Karpas-422 (cell line): ENCODE results near the gene DNM2. TPM values are rescaled to one million over a fixed set of nuclear protein-coding genes. Genes with fewer than 3 reads are reported as not detected.

Source experiments
- DNase-seq: peaks from one replicate; pipeline ENCODE4 v3.0.0-alpha.2; 2015
- H2AFZ ChIP-seq: fragments of 200-600 bp; sonication (generic); 2 replicates; pipeline ENCODE4 v1.6.1; 2014; ENCODE audit warnings: antibody characterized with exemption, low read length, mixed read lengths
- H3K27ac ChIP-seq: fragments of 200-600 bp; sonication (generic); 2 replicates; pipeline ENCODE4 v1.5.1; 2014; ENCODE audit warnings: mild to moderate bottlenecking, low read length, moderate library complexity
- H3K27me3 ChIP-seq: fragments of 200-600 bp; sonication (generic); 2 replicates; pipeline ENCODE4 v1.6.1; 2014; ENCODE audit warnings: low read length, mixed read lengths
- H3K36me3 ChIP-seq: fragments of 200-600 bp; sonication (generic); 2 replicates; pipeline ENCODE4 v1.6.1; 2014; ENCODE audit warnings: low read length, mixed read lengths; ENCODE audit not compliant: insufficient read depth
- H3K4me1 ChIP-seq: fragments of 200-600 bp; sonication (generic); 2 replicates; pipeline ENCODE4 v1.6.1; 2014; ENCODE audit warnings: mild to moderate bottlenecking, low read length, mixed read lengths
- H3K4me2 ChIP-seq: fragments of 200-600 bp; sonication (generic); 2 replicates; pipeline ENCODE4 v1.6.1; 2014; ENCODE audit warnings: low read length, low read depth, mild to moderate bottlenecking; ENCODE audit not compliant: poor library complexity, severe bottlenecking
- H3K4me3 ChIP-seq: fragments of 200-600 bp; sonication (generic); 2 replicates; pipeline ENCODE4 v1.5.1; 2014; ENCODE audit warnings: mild to moderate bottlenecking, antibody characterized with exemption, low read length, mixed read lengths
- H3K79me2 ChIP-seq: fragments of 200-600 bp; sonication (generic); 2 replicates; pipeline ENCODE4 v1.6.1; 2014; ENCODE audit warnings: mild to moderate bottlenecking, low read length, mixed read lengths
- H3K9ac ChIP-seq: fragments of 200-600 bp; sonication (generic); 2 replicates; pipeline ENCODE4 v1.6.0; 2014; ENCODE audit warnings: low read length
- H3K9me2 ChIP-seq: fragments of 200-600 bp; sonication (generic), shearing (Covaris generic); replicated peaks from 2 replicates; pipeline ENCODE4 v1.6.0; 2014; ENCODE audit warnings: mild to moderate bottlenecking, low read length, moderate library complexity; ENCODE audit not compliant: insufficient read depth
- H3K9me3 ChIP-seq: fragments of 300-700, 200-600 bp; sonication (generic); 2 replicates; pipeline ENCODE4 v1.6.1; 2014; ENCODE audit warnings: low read length, mixed read lengths
- H4K20me1 ChIP-seq: fragments of 200-600 bp; sonication (generic); 2 replicates; pipeline ENCODE4 v1.6.1; 2014; ENCODE audit warnings: mild to moderate bottlenecking, antibody characterized with exemption, low read length, low read depth; ENCODE audit not compliant: insufficient read depth
- total RNA-seq: library from RNA; depleted of rRNA; stranded (reverse); fragments of >200 nt; shearing (Covaris generic); gene quantifications from 2 replicates; pipeline ENCODE4 v1.2.3, GENCODE V29; 2014; ENCODE audit warnings: low replicate concordance

Gene DNM2
- total RNA-seq, 1 experiment from 2014 or later: 91.1 TPM

GRCh38 chr19:10712045-10712444 lies 5.8 kb upstream of the DNM2 start:
- no peaks in the 10 kb centered on the region for H3K9me3 ChIP-seq
- H2AFZ ChIP-seq: no peak overlapping the region
- H3K4me3 ChIP-seq: no peak overlapping the region
- no peaks in the 10 kb centered on the region for H3K36me3 ChIP-seq
- H3K9me2 ChIP-seq: no peaks in the 10 kb centered on the region
- H3K27me3 ChIP-seq: no peaks in the 10 kb centered on the region
- no peak overlapping the region for H3K27ac ChIP-seq
- no peaks in the 10 kb centered on the region for H3K79me2 ChIP-seq
- H3K9ac ChIP-seq: no peak overlapping the region
- H4K20me1 ChIP-seq: no peaks in the 10 kb centered on the region
- no peak overlapping the region for H3K4me2 ChIP-seq
- no peak for DNase-seq
- H3K4me1 ChIP-seq: peaks cover under 1% of the 10 kb centered on the region; the same call in 1 of the 2 replicates

DNA sequence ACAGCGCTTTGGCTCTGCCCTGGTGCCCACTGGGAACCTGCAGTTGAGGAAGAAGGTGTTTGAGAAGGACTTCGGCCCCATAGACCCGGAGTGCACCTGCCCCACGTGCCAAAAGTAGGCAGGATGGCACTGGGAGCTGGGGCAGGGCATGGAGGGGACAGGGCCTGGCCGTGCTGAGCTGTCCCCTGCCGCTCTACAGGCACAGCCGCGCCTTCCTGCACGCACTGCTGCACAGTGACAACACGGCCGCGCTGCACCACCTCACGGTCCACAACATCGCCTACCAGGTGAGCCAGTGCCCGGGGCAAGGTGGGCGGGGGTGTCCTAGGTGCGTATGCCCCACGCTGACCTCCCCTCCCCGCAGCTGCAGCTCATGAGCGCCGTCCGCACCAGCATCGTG lies 5.1 kb upstream of the DNM2 start:
- DNase-seq: no peak
- no peaks in the 10 kb centered on the region for H3K9me3 ChIP-seq
- no peaks in the 10 kb centered on the region for H3K79me2 ChIP-seq
- H3K36me3 ChIP-seq: no peaks in the 10 kb centered on the region
- H3K4me2 ChIP-seq: no peak overlapping the region
- no peak overlapping the region for H3K9ac ChIP-seq
- no peaks in the 10 kb centered on the region for H3K9me2 ChIP-seq
- H3K4me3 ChIP-seq: no peak overlapping the region
- H4K20me1 ChIP-seq: no peaks in the 10 kb centered on the region
- H3K4me1 ChIP-seq: peaks cover 2% of the 10 kb centered on the region; the same call in 1 of the 2 replicates
- no peak overlapping the region for H3K27ac ChIP-seq
- no peak overlapping the region for H2AFZ ChIP-seq
- no peaks in the 10 kb centered on the region for H3K27me3 ChIP-seq

DNA sequence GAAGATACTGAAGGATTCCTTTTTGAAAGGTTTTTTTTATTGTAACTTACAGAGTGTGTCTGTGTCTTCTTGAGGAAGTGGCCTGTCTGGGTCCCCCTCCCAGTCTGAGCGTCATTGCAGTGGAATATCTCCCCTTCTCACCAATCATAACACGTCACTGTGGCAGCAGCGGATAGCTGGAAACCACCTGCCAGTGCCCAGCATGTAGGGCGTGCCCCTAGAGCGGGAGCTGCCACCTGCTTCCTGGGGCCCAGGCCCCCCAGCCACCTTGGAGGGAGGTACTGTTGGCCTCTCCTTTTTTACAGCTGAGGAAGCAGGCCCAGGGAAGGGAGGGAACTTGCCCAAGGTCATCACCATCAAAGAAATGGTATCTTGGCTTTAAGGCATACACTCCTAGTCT lies 4.6 kb upstream of the DNM2 start:
- Histone ChIP-seq H2AFZ (no peak overlapping the region), H3K9ac (no peak overlapping the region), H3K36me3 (no peaks in the 10 kb centered on the region), H3K27me3 (no peaks in the 10 kb centered on the region), H3K9me3 (no peaks in the 10 kb centered on the region), H3K27ac (no peak overlapping the region), H3K4me1 (peaks cover 2% of the 10 kb centered on the region; the same call in 1 of the 2 replicates), H3K4me2 (no peak overlapping the region), H3K4me3 (no peak overlapping the region), H3K9me2 (no peaks in the 10 kb centered on the region), H3K79me2 (peaks cover 4% of the 10 kb centered on the region), H4K20me1 (no peaks in the 10 kb centered on the region; the same call in 1 of the 2 replicates)
- DNase-seq: no peak

DNA sequence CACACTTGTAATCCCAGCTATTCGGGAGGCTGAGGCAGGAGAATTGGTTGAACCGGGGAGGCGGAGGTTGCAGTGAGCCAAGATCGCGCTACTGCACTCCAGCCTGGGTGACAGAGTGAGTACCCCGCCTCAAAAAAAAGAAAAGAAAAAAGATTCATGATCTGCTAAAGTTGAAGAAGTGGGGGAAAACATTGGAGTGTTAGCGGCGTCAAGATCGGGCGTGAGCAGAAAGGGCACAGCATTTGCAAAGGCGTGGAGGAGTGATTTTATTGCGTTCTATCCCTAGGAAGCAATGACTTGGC lies 874 bp upstream of the DNM2 start:
- Histone ChIP-seq H3K79me2 (peaks cover 40% of the 10 kb centered on the region), H3K4me3 (no peak overlapping the region), H2AFZ (no peak overlapping the region), H4K20me1 (peaks cover 32% of the 10 kb centered on the region), H3K4me2 (peak overlapping the region; percentile 21), H3K4me1 (peaks cover 13% of the 10 kb centered on the region), H3K9me3 (no peaks in the 10 kb centered on the region), H3K27ac (no peak overlapping the region), H3K36me3 (0 out of 2 replicates have a peak, but pooled peaks cover 5% of the 10 kb centered on the region), H3K9ac (no peak overlapping the region), H3K27me3 (no peaks in the 10 kb centered on the region), H3K9me2 (no peaks in the 10 kb centered on the region)
- no peak for DNase-seq

DNA sequence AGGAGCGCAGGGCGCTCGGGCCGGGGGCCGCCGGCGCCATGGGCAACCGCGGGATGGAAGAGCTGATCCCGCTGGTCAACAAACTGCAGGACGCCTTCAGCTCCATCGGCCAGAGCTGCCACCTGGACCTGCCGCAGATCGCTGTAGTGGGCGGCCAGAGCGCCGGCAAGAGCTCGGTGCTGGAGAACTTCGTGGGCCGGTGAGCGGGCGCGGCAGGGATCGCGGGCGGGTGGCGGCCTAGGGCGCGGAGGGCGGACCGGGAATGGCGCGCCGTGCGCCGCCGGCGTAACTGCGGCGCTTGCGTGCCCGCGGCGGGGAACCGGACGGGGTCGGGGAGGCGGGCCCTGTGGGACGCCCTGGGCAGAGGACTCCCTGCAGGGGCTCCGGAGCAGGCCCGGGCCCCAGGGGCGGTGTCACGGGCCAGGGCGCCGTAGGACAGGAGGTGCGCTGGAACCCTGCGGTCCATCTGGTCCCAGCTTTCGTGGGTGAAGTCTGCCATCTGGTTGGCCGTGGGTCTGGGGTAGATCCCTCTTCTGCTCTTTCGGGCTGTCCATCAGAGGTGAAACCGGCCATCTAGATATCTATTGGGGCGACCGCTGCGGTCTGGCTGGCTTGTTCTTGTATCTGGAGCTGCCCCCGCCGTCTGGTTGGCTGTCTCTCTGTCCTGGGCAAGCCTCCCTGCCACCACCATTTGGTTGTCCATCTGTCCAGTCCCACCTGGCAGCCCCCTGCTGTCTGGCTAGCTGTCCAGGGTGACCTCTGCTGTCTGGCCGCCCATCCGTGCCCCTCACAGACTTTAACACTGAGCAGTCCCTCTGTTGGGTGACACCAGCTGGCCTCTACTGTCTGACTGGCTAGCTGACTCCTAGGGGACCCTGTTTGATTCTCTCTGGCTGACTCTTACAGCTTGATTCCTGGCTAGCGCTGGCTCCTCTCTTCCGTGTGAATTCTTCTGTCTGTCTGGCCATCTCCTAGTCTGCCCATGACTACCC lies 622 bp downstream of the DNM2 start:
- peak overlapping the region; percentile 93 for H3K9ac ChIP-seq
- peak overlapping the region; percentile 59 for H3K27ac ChIP-seq
- DNase-seq: peak; percentile 75
- H2AFZ ChIP-seq: no peak overlapping the region
- 0 out of 2 replicates have a peak, but pooled peaks cover 5% of the 10 kb centered on the region for H3K36me3 ChIP-seq
- H3K4me3 ChIP-seq: peak overlapping the region; percentile 89
- H3K4me2 ChIP-seq: peak overlapping the region; percentile 77
- no peaks in the 10 kb centered on the region for H3K9me3 ChIP-seq
- H3K4me1 ChIP-seq: peaks cover 13% of the 10 kb centered on the region
- H4K20me1 ChIP-seq: peaks cover 39% of the 10 kb centered on the region
- H3K9me2 ChIP-seq: no peaks in the 10 kb centered on the region
- no peaks in the 10 kb centered on the region for H3K27me3 ChIP-seq
- H3K79me2 ChIP-seq: peaks cover 55% of the 10 kb centered on the region

GRCh38 chr19:10719466-10719961 lies 1.6 kb downstream of the DNM2 start:
- H3K36me3 ChIP-seq: 0 out of 2 replicates have a peak, but pooled peaks cover 5% of the 10 kb centered on the region
- no peaks in the 10 kb centered on the region for H3K9me2 ChIP-seq
- no peaks in the 10 kb centered on the region for H3K9me3 ChIP-seq
- H3K9ac ChIP-seq: peak overlapping the region; percentile 93
- no peak overlapping the region for H3K27ac ChIP-seq
- H4K20me1 ChIP-seq: peaks cover 42% of the 10 kb centered on the region
- H3K79me2 ChIP-seq: peaks cover 64% of the 10 kb centered on the region
- no peak overlapping the region for H2AFZ ChIP-seq
- H3K4me1 ChIP-seq: peaks cover 13% of the 10 kb centered on the region
- H3K4me2 ChIP-seq: peak overlapping the region; percentile 77
- no peak for DNase-seq
- H3K27me3 ChIP-seq: no peaks in the 10 kb centered on the region
- H3K4me3 ChIP-seq: peak overlapping the region; percentile 89

DNA sequence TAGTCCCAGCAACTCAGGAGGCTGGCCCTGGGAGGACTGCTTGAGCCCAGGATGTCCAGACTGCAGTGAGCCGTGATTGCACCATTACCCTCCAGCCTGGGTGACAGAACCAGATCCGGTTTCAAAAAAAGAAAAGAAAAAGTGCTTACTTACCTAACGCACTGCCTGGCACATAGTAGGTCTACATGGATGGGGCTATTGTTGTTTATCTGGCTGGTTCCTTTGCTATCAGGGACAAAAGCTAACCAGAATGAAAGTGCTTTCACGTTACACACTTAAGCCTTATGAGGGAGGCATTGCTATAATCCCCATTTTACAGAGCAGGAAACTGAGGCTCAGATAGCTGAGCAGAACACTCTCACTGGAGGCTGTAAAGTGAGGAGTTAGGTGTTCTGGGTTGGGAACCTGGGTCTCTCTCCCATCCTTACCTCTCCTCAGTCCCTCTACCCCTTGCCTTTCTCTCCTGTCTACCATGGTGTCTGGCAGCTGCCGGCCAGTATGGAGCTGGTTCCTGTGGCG lies 2.8 kb downstream of the DNM2 start:
- H4K20me1 ChIP-seq: peaks cover 46% of the 10 kb centered on the region

DNA sequence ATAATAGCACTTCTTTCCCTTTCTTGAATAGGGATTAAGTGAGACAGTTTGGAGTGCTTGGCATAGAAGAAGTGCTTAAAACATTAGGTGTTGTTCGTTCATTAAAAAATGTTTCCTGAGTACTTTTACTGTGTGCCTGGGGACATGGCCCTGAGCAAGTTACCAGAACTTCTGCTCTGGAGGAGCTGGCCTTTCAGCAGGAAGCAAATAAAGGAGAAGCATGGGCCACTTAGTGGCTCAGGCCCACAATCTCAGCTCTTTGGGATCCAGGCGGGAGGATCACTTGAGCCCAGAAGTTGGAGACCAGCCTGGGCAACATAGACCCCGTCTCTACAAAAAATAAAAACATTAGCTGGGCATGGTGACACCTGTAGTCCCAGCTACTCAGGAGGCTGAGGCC lies 5.7 kb downstream of the DNM2 start:
- Histone ChIP-seq H3K27me3 (no peaks in the 10 kb centered on the region), H3K4me3 (no peak overlapping the region), H2AFZ (no peak overlapping the region), H3K27ac (no peak overlapping the region), H3K4me2 (no peak overlapping the region), H3K9me2 (no peaks in the 10 kb centered on the region), H4K20me1 (peaks cover 57% of the 10 kb centered on the region), H3K36me3 (0 out of 2 replicates have a peak, but pooled peaks cover 5% of the 10 kb centered on the region), H3K4me1 (peaks cover 11% of the 10 kb centered on the region), H3K9ac (no peak overlapping the region), H3K79me2 (peaks cover 98% of the 10 kb centered on the region), H3K9me3 (no peaks in the 10 kb centered on the region)
- no peak for DNase-seq

More for the DNA sequence above, 2.8 kb downstream of the DNM2 start:
- H2AFZ ChIP-seq: no peak overlapping the region
- H3K79me2 ChIP-seq: peaks cover 75% of the 10 kb centered on the region
- no peak overlapping the region for H3K4me2 ChIP-seq
- H3K9ac ChIP-seq: no peak overlapping the region
- H3K4me1 ChIP-seq: peaks cover 13% of the 10 kb centered on the region
- H3K36me3 ChIP-seq: 0 out of 2 replicates have a peak, but pooled peaks cover 5% of the 10 kb centered on the region
- no peaks in the 10 kb centered on the region for H3K27me3 ChIP-seq
- H3K9me2 ChIP-seq: no peaks in the 10 kb centered on the region
- DNase-seq: no peak
- H3K4me3 ChIP-seq: no peak overlapping the region
- H3K9me3 ChIP-seq: no peaks in the 10 kb centered on the region
- no peak overlapping the region for H3K27ac ChIP-seq
